B cell (primary cell): ENCODE measurements around the gene ELOVL6. TPM values are rescaled to one million over a fixed set of nuclear protein-coding genes. Genes with fewer than 3 reads are reported as not detected.

Experiments used
- ATAC-seq: fragments of 200-7000 bp; cut with Tn5 transposase; one replicate; pipeline ENCODE4 v1.10.0; 2021; ENCODE audit warnings: low read depth, mild to moderate bottlenecking, moderate number of reproducible peaks, moderate library complexity
- CTCF ChIA-PET: fragments of 350-600 bp; sonication (Branson Sonifier 250); formaldehyde crosslinking; loops from one replicate; lab custom pipeline; 2021; ENCODE audit warnings: antibody characterized with exemption, inconsistent platforms; lab: Charles Lee
- POLR2A ChIA-PET: fragments of 350-600 bp; sonication (Branson Sonifier 250); formaldehyde crosslinking; loops from one replicate; lab custom pipeline; 2021; ENCODE audit warnings: antibody characterized with exemption; lab: Charles Lee
- DNase-seq: peaks from one replicate; pipeline ENCODE4 v3.0.0; 2013
- H2AFZ ChIP-seq: 2 replicates; pipeline ENCODE4 v1.6.1; 2012; ENCODE audit warnings: mild to moderate bottlenecking, low read depth, low read length; ENCODE audit not compliant: insufficient read depth, poor library complexity, severe bottlenecking
- H3K27ac ChIP-seq, 2 donors: 1 replicate in 1 of 2; 2 replicates in 1 of 2; pipeline ENCODE4 v1.5.1; 2012 to 2013; ENCODE audit warnings: low read length in 2 of 2, mild to moderate bottlenecking in 2 of 2, moderate library complexity in 1 of 2
- H3K27me3 ChIP-seq, 4 experiments: fragments of 200-600 bp in 1 of 4; sonication (generic) in 1 of 4; replicated peaks in 1 of 4; 1 replicate in 2 of 4; 2 replicates in 2 of 4; pipeline versions ENCODE4 v1.6.1 to v1.7.0; 2013 to 2016; ENCODE audit warnings: low read length in 3 of 4, mild to moderate bottlenecking in 2 of 4, mixed read lengths in 1 of 4, moderate library complexity in 1 of 4; ENCODE audit not compliant: insufficient read depth in 4 of 4, control insufficient read depth in 3 of 4; ENCODE audit errors: control extremely low read depth in 1 of 4
- H3K36me3 ChIP-seq, 2 experiments: replicated peaks in 1 of 2; 1 replicate in 1 of 2; 2 replicates in 1 of 2; pipeline versions ENCODE4 v1.6.1 to v1.7.1; 2013; ENCODE audit warnings: low read length in 1 of 2; ENCODE audit not compliant: insufficient read depth in 2 of 2, control insufficient read depth in 1 of 2; ENCODE audit errors: control extremely low read depth in 1 of 2, extremely low read depth in 1 of 2
- H3K4me1 ChIP-seq, 2 donors: fragments of 200-600 bp in 1 of 2; sonication (generic) in 1 of 2; 1 replicate in 1 of 2; 2 replicates in 1 of 2; pipeline versions ENCODE4 v1.5.1 to v1.6.1; 2013 to 2017; ENCODE audit warnings: low read length in 2 of 2; ENCODE audit not compliant: control insufficient read depth in 2 of 2, insufficient read depth in 2 of 2
- H3K4me2 ChIP-seq: replicated peaks from 2 replicates; pipeline ENCODE3; 2012; ENCODE audit warnings: mild to moderate bottlenecking, low read depth, low read length; ENCODE audit not compliant: poor library complexity, severe bottlenecking
- H3K4me3 ChIP-seq, 5 experiments: fragments of 200-600 bp in 1 of 5; sonication (generic) in 1 of 5; 1 replicate in 3 of 5; 2 replicates in 2 of 5; pipeline versions ENCODE4 v1.5.1 to v1.7.0; 2011 to 2016; ENCODE audit warnings: low read length in 4 of 5, mild to moderate bottlenecking in 4 of 5, low read depth in 2 of 5, control low read depth in 1 of 5, moderate library complexity in 1 of 5; ENCODE audit not compliant: insufficient read depth in 1 of 5; ENCODE audit errors: control extremely low read depth in 1 of 5, extremely low read depth in 1 of 5
- H3K79me2 ChIP-seq: fragments of 200-600 bp; sonication (generic); one replicate; pipeline ENCODE4 v1.6.0; 2016; ENCODE audit warnings: low read length; ENCODE audit not compliant: control insufficient read depth, insufficient read depth
- H3K9ac ChIP-seq: fragments of 200-600 bp; sonication (generic); 2 replicates; pipeline ENCODE4 v1.6.1; 2017; ENCODE audit warnings: mild to moderate bottlenecking, low read length, moderate library complexity
- H3K9me3 ChIP-seq, 3 donors: one replicate each; pipeline versions ENCODE4 v1.6.1 to v1.7.1; 2013; ENCODE audit warnings: low read length in 2 of 3; ENCODE audit not compliant: control insufficient read depth in 2 of 3, insufficient read depth in 1 of 3; ENCODE audit errors: control extremely low read depth in 1 of 3
- H4K20me1 ChIP-seq: 2 replicates; pipeline ENCODE4 v1.6.0; 2012; ENCODE audit warnings: mild to moderate bottlenecking, low read length; ENCODE audit not compliant: insufficient read depth, control insufficient read depth, poor library complexity, severe bottlenecking
- H3K27ac Mint-ChIP-seq: one replicate; pipeline ENCODE4 v1.8.0; 2021; ENCODE audit warnings: mixed read lengths
- H3K27me3 Mint-ChIP-seq: one replicate; pipeline ENCODE4 v1.8.0; 2021; ENCODE audit warnings: mixed read lengths
- H3K4me1 Mint-ChIP-seq: one replicate; pipeline ENCODE4 v1.8.0; 2021; ENCODE audit warnings: mixed read lengths
- H3K4me3 Mint-ChIP-seq: one replicate; pipeline ENCODE4 v1.8.0; 2021; ENCODE audit warnings: mixed read lengths
- H3K9me3 Mint-ChIP-seq: one replicate; pipeline ENCODE4 v1.8.0; 2022; ENCODE audit warnings: mixed read lengths; ENCODE audit not compliant: insufficient read depth
- EZH2 ChIP-seq: IDR thresholded peaks from 2 replicates; pipeline ENCODE4 v1.6.1; 2012; ENCODE audit warnings: borderline replicate concordance, low read depth, mild to moderate bottlenecking, moderate library complexity, low read length; ENCODE audit not compliant: insufficient read depth, poor library complexity, severe bottlenecking
- WGBS: methylation state at CpG from one replicate; pipeline ENCODE4 v1.1.5; 2013; ENCODE audit warnings: missing lambda C conversion rate; ENCODE audit not compliant: insufficient coverage; 5-methylcytosine and 5-hydroxymethylcytosine counted together
- intact Hi-C: fragments of 100-400 bp; cut with micrococcal nuclease; formaldehyde crosslinking; loops from one replicate; pipeline ENCODE4 v1.10.0; 2022
- polyA plus RNA-seq: library from polyadenylated mRNA; depleted of rRNA; stranded (reverse); fragments of >200 nt; gene quantifications from 2 replicates; pipeline ENCODE4 v1.2.3, GENCODE V29; 2012
- total RNA-seq, 2 donors: library from RNA; stranded (reverse); fragments of 120-200 nt in 1 of 2; gene quantifications; 1 replicate in 1 of 2; 2 replicates in 1 of 2; pipeline versions ENCODE4 v1.2.3 to v1.2.4, GENCODE V29; 2013 to 2022
- TF ChIP-seq, protein P1 (sequence below): fragments of 200-600 bp; IDR thresholded peaks from one replicate; pipeline ENCODE4 v1.8.0; 2022; ENCODE audit warnings: antibody characterized with exemption, mild to moderate bottlenecking

Gene ELOVL6
- total and polyA plus RNA-seq, 2 donors (not counting 1 experiment from before 2014, with no cell fraction given) = 0.10 to 0.22 TPM

DNA sequence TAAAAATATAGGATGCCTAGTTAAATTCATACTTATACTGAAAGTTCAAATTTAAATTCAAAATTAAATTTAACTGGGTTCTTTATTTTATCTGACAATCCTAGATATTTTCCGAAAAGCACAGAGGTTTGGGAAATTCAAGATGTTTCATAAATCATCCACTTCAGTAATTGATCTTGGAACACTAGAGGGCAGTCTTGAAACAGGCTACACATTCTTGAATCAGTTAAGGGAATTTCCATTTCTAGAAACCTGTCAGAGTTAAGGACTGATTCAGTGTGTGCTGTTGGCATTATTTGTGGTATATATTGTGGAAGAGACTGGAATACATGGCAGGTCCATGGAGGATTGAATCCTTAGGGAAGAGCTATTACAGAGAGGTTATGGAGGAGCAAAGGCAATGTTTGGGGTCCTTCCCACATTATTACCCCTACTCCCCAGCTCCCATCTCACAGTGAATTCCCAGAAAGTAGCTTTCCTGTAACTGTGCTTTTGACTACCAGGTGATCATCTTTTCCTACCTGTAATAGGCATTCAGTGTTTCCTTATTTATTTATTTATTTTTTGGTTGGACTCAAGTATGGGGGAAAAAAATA lies 192.9 kb downstream of the ELOVL6 start:
- H3K36me3 ChIP-seq = no peaks in the 10 kb centered on the region
- no peak overlapping the region for H3K27ac Mint-ChIP-seq
- peaks cover 9% of the 10 kb centered on the region for H3K27me3 Mint-ChIP-seq
- H3K4me1 Mint-ChIP-seq = no peaks in the 10 kb centered on the region
- no peaks in the 10 kb centered on the region for H3K9me3 Mint-ChIP-seq
- ChIA-PET CTCF (interaction anchor here (0.7 to 11.7 kb wide), 9 partner anchors 10 to 509 kb away, joined by 3 to 232 read pairs (median 3); no protein-coding TSS in a partner anchor), POLR2A (no interaction called here)
- no peaks in the 10 kb centered on the region for H3K9me3 ChIP-seq
- no peak overlapping the region for H3K9ac ChIP-seq
- intact Hi-C loops = loop anchor here (1.0 kb wide), 2 partner anchors 506 to 510 kb away; no protein-coding TSS in a partner anchor
- H3K27me3 ChIP-seq = no peaks in the 10 kb centered on the region
- DNase-seq (peak; percentile 63), ATAC-seq (no peak)
- H2AFZ ChIP-seq = no peak overlapping the region
- H3K27ac ChIP-seq = no peak overlapping the region
- no CpG with 5 or more reads among the region's 1 CpG for WGBS
- H3K79me2 ChIP-seq = no peaks in the 10 kb centered on the region
- no peak overlapping the region for H3K4me3 ChIP-seq
- no peak overlapping the region for H3K4me2 ChIP-seq
- no peak overlapping the region for H3K4me3 Mint-ChIP-seq
- no peaks in the 10 kb centered on the region for H4K20me1 ChIP-seq
- H3K4me1 ChIP-seq = no peaks in the 10 kb centered on the region
- TF ChIP-seq, protein P1, sequence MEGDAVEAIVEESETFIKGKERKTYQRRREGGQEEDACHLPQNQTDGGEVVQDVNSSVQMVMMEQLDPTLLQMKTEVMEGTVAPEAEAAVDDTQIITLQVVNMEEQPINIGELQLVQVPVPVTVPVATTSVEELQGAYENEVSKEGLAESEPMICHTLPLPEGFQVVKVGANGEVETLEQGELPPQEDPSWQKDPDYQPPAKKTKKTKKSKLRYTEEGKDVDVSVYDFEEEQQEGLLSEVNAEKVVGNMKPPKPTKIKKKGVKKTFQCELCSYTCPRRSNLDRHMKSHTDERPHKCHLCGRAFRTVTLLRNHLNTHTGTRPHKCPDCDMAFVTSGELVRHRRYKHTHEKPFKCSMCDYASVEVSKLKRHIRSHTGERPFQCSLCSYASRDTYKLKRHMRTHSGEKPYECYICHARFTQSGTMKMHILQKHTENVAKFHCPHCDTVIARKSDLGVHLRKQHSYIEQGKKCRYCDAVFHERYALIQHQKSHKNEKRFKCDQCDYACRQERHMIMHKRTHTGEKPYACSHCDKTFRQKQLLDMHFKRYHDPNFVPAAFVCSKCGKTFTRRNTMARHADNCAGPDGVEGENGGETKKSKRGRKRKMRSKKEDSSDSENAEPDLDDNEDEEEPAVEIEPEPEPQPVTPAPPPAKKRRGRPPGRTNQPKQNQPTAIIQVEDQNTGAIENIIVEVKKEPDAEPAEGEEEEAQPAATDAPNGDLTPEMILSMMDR = peak; percentile 86
- TF ChIP-seq EZH2 = no peak

DNA sequence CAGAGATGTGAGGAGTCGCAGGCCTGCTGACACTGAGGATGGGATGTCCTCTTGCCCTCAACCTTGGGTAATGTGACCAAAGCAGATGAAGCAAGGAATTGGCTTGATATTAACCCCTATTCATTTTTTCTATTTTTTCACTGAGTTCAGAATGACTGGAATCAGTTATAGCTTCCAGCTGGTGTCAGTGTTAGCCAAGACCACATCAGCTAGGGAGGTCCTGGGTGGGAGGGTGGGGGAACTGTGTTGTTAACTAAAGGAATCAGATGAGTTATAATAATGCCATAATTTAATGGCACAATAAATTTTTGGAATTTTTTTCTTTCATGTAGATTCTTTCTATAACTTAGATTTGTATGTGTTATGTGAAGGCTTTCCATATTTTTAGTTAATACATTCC lies 193.9 kb downstream of the ELOVL6 start:
- intact Hi-C loops = no loop called here
- H3K9me3 ChIP-seq = no peaks in the 10 kb centered on the region
- H3K36me3 ChIP-seq = no peaks in the 10 kb centered on the region
- Mint-ChIP-seq H3K4me3 (no peak overlapping the region), H3K4me1 (no peaks in the 10 kb centered on the region), H3K27ac (no peak overlapping the region), H3K9me3 (no peaks in the 10 kb centered on the region), H3K27me3 (peaks cover 13% of the 10 kb centered on the region)
- H3K27me3 ChIP-seq = no peaks in the 10 kb centered on the region
- H3K4me1 ChIP-seq = no peaks in the 10 kb centered on the region
- no peak overlapping the region for H2AFZ ChIP-seq
- no peak for TF ChIP-seq EZH2
- TF ChIP-seq, protein P1 = no peak
- no peak overlapping the region for H3K9ac ChIP-seq
- no peaks in the 10 kb centered on the region for H3K79me2 ChIP-seq
- ATAC-seq (no peak), DNase-seq (no peak)
- no peaks in the 10 kb centered on the region for H4K20me1 ChIP-seq
- ChIA-PET CTCF (interaction anchor here (1.1 to 11.7 kb wide), 2 partner anchors 10 to 510 kb away, joined by 4 to 232 read pairs; no protein-coding TSS in a partner anchor), POLR2A (no interaction called here)
- H3K4me3 ChIP-seq = no peak overlapping the region
- WGBS = 83% methylated on average over 1 of the region's 1 CpG
- no peak overlapping the region for H3K27ac ChIP-seq
- H3K4me2 ChIP-seq = no peak overlapping the region
